Uterus (tissue), 4 donors: Measurements from ENCODE around the gene RFX4. TPM values are rescaled to one million over a fixed set of nuclear protein-coding genes. Genes with fewer than 3 reads are reported as not detected.
"Not testable (repeated sequence)": the region's sequence is repeated elsewhere in the genome, so short reads cannot be mapped to it uniquely, and the experiment has no call there.

Source experiments
- DNase-seq, 2 donors: peaks; one replicate each; pipeline ENCODE4 v3.0.0-alpha.2; 2019 to 2020
- H3K27ac ChIP-seq, 2 donors: fragments of 200-600 bp; sonication (generic); 1 replicate in 1 of 2; 2 replicates in 1 of 2; pipeline ENCODE4 v1.5.1; 2016 to 2018
- H3K27me3 ChIP-seq, 2 donors: fragments of 200-600 bp; sonication (generic); one replicate each; pipeline ENCODE4 v1.5.1; 2018 to 2019; ENCODE audit warnings: control low read depth in 1 of 2
- H3K36me3 ChIP-seq, 2 donors: fragments of 200-600 bp; sonication (generic); one replicate each; pipeline ENCODE4 v1.5.1; 2019; ENCODE audit warnings: control low read depth in 1 of 2
- H3K4me1 ChIP-seq, 2 donors: fragments of 200-600 bp; sonication (generic); one replicate each; pipeline ENCODE4 v1.5.1; 2018 to 2019; ENCODE audit warnings: control low read depth in 1 of 2
- H3K4me3 ChIP-seq, 2 donors: fragments of 200-600 bp; sonication (generic); 1 replicate in 1 of 2; 2 replicates in 1 of 2; pipeline ENCODE4 v1.5.1; 2018 to 2019; ENCODE audit warnings: mild to moderate bottlenecking in 1 of 2
- H3K9me3 ChIP-seq, 2 donors: fragments of 200-600 bp; sonication (generic); one replicate each; pipeline ENCODE4 v1.5.1; 2019; ENCODE audit warnings: control low read depth in 1 of 2
- POLR2A ChIP-seq, 2 donors: fragments of 450-650 bp; IDR thresholded peaks; one replicate each; pipeline ENCODE4 v1.6.1; 2016; ENCODE audit warnings: antibody characterized with exemption in 2 of 2, mild to moderate bottlenecking in 1 of 2, moderate library complexity in 1 of 2
- intact Hi-C: fragments of 100-400 bp; cut with DNase I; formaldehyde crosslinking; loops from one replicate; pipeline ENCODE4 v1.15.1; 2023; ENCODE audit warnings: low total_unique reads
- total RNA-seq, 4 donors: library from RNA; depleted of rRNA in 3 of 4; stranded (reverse); fragments of >200 nt in 3 of 4; gene quantifications; one replicate each; pipeline versions ENCODE4 v1.1.0 to v1.2.4, GENCODE V29; 2014 to 2023
- TF ChIP-seq, protein P1 (sequence below), 4 experiments: fragments of 200-600 bp in 2 of 4; fragments of 450-650 bp in 2 of 4; sonication (generic) in 2 of 4; IDR thresholded peaks; one replicate each; pipeline ENCODE4 v1.5.1; 2016 to 2019; ENCODE audit warnings: antibody characterized with exemption in 4 of 4, mild to moderate bottlenecking in 2 of 4, moderate library complexity in 1 of 4
- donor health status: DM: yes; HTN: yes; CAD: no.

The RFX4 gene
- total RNA-seq, 4 donors from 2014 or later, result not detected

DNA sequence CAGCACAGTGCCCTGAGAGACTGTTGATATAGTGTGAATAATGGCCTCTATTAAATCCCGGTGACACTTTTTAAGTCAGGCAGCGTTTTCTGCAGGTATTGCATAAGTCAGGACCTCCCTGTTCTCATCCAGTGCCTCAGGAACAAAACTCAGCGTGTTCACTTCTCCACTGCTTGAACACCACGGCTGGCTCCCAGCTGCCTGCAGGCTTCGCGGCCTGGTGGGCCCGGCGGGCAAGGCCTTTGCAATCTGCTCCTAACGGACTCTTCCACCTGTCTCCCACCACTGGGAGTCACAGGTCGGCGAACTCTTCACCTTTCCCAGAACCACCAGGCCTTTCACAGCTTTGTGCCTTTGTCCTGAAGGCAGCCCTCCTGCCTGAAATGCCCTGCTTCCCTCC, 18.7 kb downstream of the RFX4 start:
- H3K27ac ChIP-seq, result no peak overlapping the region
- no peaks in the 10 kb centered on the region for H3K9me3 ChIP-seq
- DNase-seq, result no peak
- H3K27me3 ChIP-seq, result no peaks in the 10 kb centered on the region
- no peak for TF ChIP-seq POLR2A (IDR thresholded peaks at IDR 0.05)
- TF ChIP-seq, protein P1, sequence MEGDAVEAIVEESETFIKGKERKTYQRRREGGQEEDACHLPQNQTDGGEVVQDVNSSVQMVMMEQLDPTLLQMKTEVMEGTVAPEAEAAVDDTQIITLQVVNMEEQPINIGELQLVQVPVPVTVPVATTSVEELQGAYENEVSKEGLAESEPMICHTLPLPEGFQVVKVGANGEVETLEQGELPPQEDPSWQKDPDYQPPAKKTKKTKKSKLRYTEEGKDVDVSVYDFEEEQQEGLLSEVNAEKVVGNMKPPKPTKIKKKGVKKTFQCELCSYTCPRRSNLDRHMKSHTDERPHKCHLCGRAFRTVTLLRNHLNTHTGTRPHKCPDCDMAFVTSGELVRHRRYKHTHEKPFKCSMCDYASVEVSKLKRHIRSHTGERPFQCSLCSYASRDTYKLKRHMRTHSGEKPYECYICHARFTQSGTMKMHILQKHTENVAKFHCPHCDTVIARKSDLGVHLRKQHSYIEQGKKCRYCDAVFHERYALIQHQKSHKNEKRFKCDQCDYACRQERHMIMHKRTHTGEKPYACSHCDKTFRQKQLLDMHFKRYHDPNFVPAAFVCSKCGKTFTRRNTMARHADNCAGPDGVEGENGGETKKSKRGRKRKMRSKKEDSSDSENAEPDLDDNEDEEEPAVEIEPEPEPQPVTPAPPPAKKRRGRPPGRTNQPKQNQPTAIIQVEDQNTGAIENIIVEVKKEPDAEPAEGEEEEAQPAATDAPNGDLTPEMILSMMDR (IDR thresholded peaks at IDR 0.05), result no peak
- intact Hi-C loops, result no loop called here
- H3K36me3 ChIP-seq, result no peaks in the 10 kb centered on the region
- no peaks in the 10 kb centered on the region for H3K4me1 ChIP-seq
- no peak overlapping the region for H3K4me3 ChIP-seq

DNA sequence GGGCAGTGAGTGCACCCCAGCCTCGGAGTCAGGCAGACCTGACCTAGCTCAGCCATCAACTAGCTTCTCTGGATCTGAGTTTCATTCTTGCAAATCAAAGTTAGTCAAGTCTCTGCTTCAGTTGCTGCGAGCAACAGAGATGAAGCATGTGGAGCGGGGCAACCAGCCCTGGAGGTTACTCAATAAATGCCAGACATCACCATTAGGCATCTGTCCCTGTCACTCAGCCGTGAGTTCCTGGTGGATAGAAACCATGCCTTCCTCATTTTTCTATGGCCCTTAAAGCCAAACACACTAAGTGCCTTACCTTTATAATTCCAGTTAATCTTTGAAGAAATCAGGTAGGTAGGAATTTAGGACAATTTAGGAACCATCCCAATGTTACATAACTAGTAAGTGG, 19.3 kb downstream of the RFX4 start:
- intact Hi-C loops, result no loop called here
- TF ChIP-seq, protein P1 (IDR thresholded peaks at IDR 0.05), result no peak
- no peak for TF ChIP-seq POLR2A (IDR thresholded peaks at IDR 0.05)

DNA sequence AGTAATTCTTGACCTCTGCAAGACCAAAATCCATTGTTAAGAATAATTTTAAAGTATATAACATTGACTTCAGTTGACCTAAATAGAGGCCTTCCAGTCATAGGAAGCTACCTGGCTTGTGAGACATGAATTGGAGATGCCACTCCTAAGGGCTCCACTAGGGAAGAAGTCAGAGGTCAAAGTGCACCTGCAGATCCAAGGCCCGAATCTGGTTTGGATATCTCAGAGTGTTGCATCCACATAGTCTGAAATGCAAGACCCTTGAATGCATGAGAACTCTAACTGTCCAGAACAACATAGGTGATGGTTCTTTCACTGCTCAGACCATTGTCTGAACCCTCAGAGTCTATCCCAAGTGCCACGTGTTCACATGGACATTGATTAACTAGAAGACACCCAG, 22.4 kb downstream of the RFX4 start:
- Histone ChIP-seq H3K9me3 (no peaks in the 10 kb centered on the region), H3K4me3 (no peak overlapping the region), H3K27ac (no peak overlapping the region), H3K36me3 (no peaks in the 10 kb centered on the region), H3K4me1 (no peaks in the 10 kb centered on the region), H3K27me3 (no peaks in the 10 kb centered on the region)
- no peak for DNase-seq
- intact Hi-C loops, result no loop called here
- TF ChIP-seq, protein P1 (IDR thresholded peaks at IDR 0.05), result no peak
- no peak for TF ChIP-seq POLR2A (IDR thresholded peaks at IDR 0.05)

More for the DNA sequence above, 19.3 kb downstream of the RFX4 start:
- Histone ChIP-seq H3K4me3 (no peak overlapping the region), H3K27me3 (no peaks in the 10 kb centered on the region), H3K4me1 (no peaks in the 10 kb centered on the region), H3K36me3 (no peaks in the 10 kb centered on the region), H3K27ac (no peak overlapping the region), H3K9me3 (no peaks in the 10 kb centered on the region)
- no peak for DNase-seq

DNA sequence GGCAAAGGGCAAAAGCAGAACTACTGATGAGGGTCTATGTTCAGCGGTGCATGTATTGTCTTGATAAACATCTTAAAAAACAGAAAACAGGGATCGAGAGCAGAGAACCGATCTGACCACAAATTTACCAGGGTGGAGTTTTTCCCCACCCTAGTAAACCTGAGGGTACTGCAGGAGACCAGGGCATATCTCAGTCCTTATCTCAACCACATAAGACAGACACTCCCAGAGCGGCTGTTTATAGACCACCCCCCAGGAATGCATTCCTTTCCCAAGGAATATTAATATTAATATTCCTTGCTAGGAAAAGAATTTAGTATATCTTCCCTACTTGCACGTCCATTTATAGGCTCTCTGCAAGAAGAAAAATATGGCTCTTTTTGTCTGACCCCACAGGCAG, 37.8 kb downstream of the RFX4 start:
- intact Hi-C loops, H3K27me3 ChIP-seq, H3K27ac ChIP-seq, DNase-seq, H3K9me3 ChIP-seq, H3K36me3 ChIP-seq, H3K4me1 ChIP-seq, H3K4me3 ChIP-seq: not testable (repeated sequence)

DNA sequence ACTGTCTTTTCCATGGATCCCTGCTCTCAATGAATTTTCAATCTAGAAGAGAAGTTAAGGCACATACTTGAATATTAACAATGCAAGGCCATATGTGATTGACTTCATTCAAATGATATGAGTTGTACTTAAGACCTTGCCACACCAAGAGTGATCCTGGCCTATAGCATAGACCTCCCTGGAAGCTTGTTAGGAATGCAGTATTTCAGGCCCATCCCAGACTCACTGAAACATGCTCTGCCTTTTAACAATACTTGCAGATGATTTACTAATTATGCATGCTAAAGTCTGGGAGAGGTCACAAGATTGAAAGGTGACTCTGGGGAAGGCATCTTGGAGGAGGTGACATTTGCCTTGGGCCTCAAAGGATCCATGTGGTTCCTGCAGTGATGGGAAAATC, 43.2 kb downstream of the RFX4 start:
- no peaks in the 10 kb centered on the region for H3K27me3 ChIP-seq
- no peaks in the 10 kb centered on the region for H3K36me3 ChIP-seq
- TF ChIP-seq POLR2A (IDR thresholded peaks at IDR 0.05), result no peak
- TF ChIP-seq, protein P1 (IDR thresholded peaks at IDR 0.05), result no peak
- H3K27ac ChIP-seq, result no peak overlapping the region
- H3K4me1 ChIP-seq, result no peaks in the 10 kb centered on the region
- DNase-seq, result no peak
- H3K4me3 ChIP-seq, result no peak overlapping the region
- intact Hi-C loops, result no loop called here
- no peaks in the 10 kb centered on the region for H3K9me3 ChIP-seq
